Chondrocyte (in vitro differentiated cells): ENCODE measurements around the gene SEL1L2. TPM values are rescaled to one million over a fixed set of nuclear protein-coding genes. Genes with fewer than 3 reads are reported as not detected.

Source experiments
- DNase-seq: peaks from one replicate; pipeline ENCODE4 v3.0.0; 2021; ENCODE audit warnings: mixed read lengths, low spot score
- H3K27ac Mint-ChIP-seq: one replicate; pipeline ENCODE4 v1.8.0; 2021; ENCODE audit warnings: mild to moderate bottlenecking, moderate library complexity, mixed read lengths; ENCODE audit not compliant: unreplicated experiment
- H3K27me3 Mint-ChIP-seq: 2 replicates; pipeline ENCODE4 v1.8.0; 2021; ENCODE audit warnings: low read depth, mixed read lengths
- H3K36me3 Mint-ChIP-seq: 2 replicates; pipeline ENCODE4 v1.8.0; 2021; ENCODE audit warnings: low read depth, mixed read lengths
- H3K4me1 Mint-ChIP-seq: 2 replicates; pipeline ENCODE4 v1.8.0; 2021; ENCODE audit warnings: low read depth, mild to moderate bottlenecking, mixed read lengths
- H3K4me3 Mint-ChIP-seq: one replicate; pipeline ENCODE4 v1.8.0; 2021; ENCODE audit warnings: mild to moderate bottlenecking, moderate library complexity, mixed read lengths; ENCODE audit not compliant: unreplicated experiment
- H3K9me3 Mint-ChIP-seq: 2 replicates; pipeline ENCODE4 v1.8.0; 2021; ENCODE audit warnings: low read depth, mixed read lengths
- CTCF ChIP-seq: fragments of 200-600 bp; sonication (generic); IDR thresholded peaks from 2 replicates; pipeline ENCODE4 v1.5.0; 2021; ENCODE audit warnings: antibody characterized with exemption, mild to moderate bottlenecking, moderate library complexity
- total RNA-seq: library from RNA; stranded (reverse); gene quantifications from 3 replicates; pipeline ENCODE4 v1.2.1, GENCODE V29; 2021

The SEL1L2 gene
- total RNA-seq, 1 donor from 2014 or later = not detected

- no peaks in the 10 kb centered on the region for H3K4me1 Mint-ChIP-seq
- H3K36me3 Mint-ChIP-seq = no peaks in the 10 kb centered on the region
- peaks cover 2% of the 10 kb centered on the region for H3K27me3 Mint-ChIP-seq
- no peak for TF ChIP-seq CTCF
- H3K4me3 Mint-ChIP-seq = no peak overlapping the region
- H3K27ac Mint-ChIP-seq = no peak overlapping the region
- no peak for DNase-seq
- H3K9me3 Mint-ChIP-seq = no peaks in the 10 kb centered on the region
Observed at GRCh38 chr20:13873831-13874230, 116.6 kb downstream of the SEL1L2 start.

- H3K4me3 Mint-ChIP-seq = no peak overlapping the region
- no peaks in the 10 kb centered on the region for H3K9me3 Mint-ChIP-seq
- TF ChIP-seq CTCF = no peak
- H3K27me3 Mint-ChIP-seq = peaks cover 2% of the 10 kb centered on the region
- H3K27ac Mint-ChIP-seq = no peak overlapping the region
- H3K36me3 Mint-ChIP-seq = no peaks in the 10 kb centered on the region
- peaks cover 3% of the 10 kb centered on the region for H3K4me1 Mint-ChIP-seq
- no peak for DNase-seq
Observed at GRCh38 chr20:13870170-13870748, 120.2 kb downstream of the SEL1L2 start.

- no peak for DNase-seq
- H3K4me1 Mint-ChIP-seq = peaks cover 3% of the 10 kb centered on the region
Observed at GRCh38 chr20:13868331-13868730, 122.1 kb downstream of the SEL1L2 start.

GRCh38 chr20:13865791-13866351 lies 124.5 kb downstream of the SEL1L2 start:
- H3K4me3 Mint-ChIP-seq = no peak overlapping the region
- peaks cover 3% of the 10 kb centered on the region for H3K4me1 Mint-ChIP-seq
- no peaks in the 10 kb centered on the region for H3K36me3 Mint-ChIP-seq
- H3K9me3 Mint-ChIP-seq = peaks cover under 1% of the 10 kb centered on the region
- no peak overlapping the region for H3K27ac Mint-ChIP-seq
- no peak for DNase-seq
- no peaks in the 10 kb centered on the region for H3K27me3 Mint-ChIP-seq
- no peak for TF ChIP-seq CTCF

More at GRCh38 chr20:13868331-13868730, 122.1 kb downstream of the SEL1L2 start:
- Mint-ChIP-seq H3K27me3 (no peaks in the 10 kb centered on the region), H3K27ac (no peak overlapping the region), H3K4me3 (no peak overlapping the region), H3K36me3 (no peaks in the 10 kb centered on the region), H3K9me3 (no peaks in the 10 kb centered on the region)
- no peak for TF ChIP-seq CTCF

GRCh38 chr20:13865156-13865555 lies 125.3 kb downstream of the SEL1L2 start:
- no peak overlapping the region for H3K27ac Mint-ChIP-seq
- no peak for TF ChIP-seq CTCF
- peaks cover 3% of the 10 kb centered on the region for H3K4me1 Mint-ChIP-seq
- H3K27me3 Mint-ChIP-seq = no peaks in the 10 kb centered on the region
- no peak overlapping the region for H3K4me3 Mint-ChIP-seq
- no peaks in the 10 kb centered on the region for H3K36me3 Mint-ChIP-seq
- no peak for DNase-seq
- H3K9me3 Mint-ChIP-seq = peaks cover 6% of the 10 kb centered on the region
